Measurements from ENCODE around the gene PNPLA7.

PNPLA7 gene

DNA sequence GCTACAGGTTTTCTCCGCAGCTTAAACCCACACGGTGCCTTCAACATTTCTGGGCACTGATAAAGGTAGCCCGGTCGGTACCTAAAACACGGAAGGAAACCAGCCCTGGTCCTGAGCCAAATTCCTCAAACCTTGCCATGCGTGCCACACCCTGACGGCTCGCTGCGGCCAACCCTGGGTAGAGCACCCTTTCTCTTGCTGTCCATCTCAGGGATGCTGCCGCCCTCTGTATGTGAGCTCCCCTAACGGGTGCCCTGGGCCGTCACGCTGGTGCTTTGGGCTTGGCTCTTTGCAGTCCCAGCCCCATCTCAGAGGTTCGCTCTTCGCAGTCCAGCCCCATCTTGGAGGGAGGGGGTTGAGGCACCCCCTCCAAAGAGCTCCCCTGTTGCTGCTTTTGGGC is 43.9 kb downstream of the PNPLA7 start:
- Histone ChIP-seq H3K27ac (ENCODE audit: low read length) (no peak overlapping the region), H3K4me1 (ENCODE audit: insufficient read depth, low read length) (no peaks in the 10 kb centered on the region), H3K9ac (ENCODE audit: low read depth, low read length) (no peak overlapping the region), H3K9me3 (ENCODE audit: insufficient read depth, low read length, severe bottlenecking) (no peaks in the 10 kb centered on the region), H3K27me3 (ENCODE audit: insufficient read depth, low read length, poor library complexity) (no peaks in the 10 kb centered on the region), H3K79me2 (ENCODE audit: insufficient read depth, low read length) (no peaks in the 10 kb centered on the region), H4K20me1 (ENCODE audit: insufficient read depth, low read length) (no peaks in the 10 kb centered on the region; the same call in 1 of the 2 replicates), H2AFZ (ENCODE audit: low read depth, low read length) (no peak overlapping the region), H3K36me3 (ENCODE audit: insufficient read depth, low read length) (no peaks in the 10 kb centered on the region), H3K4me3 (ENCODE audit: low read depth in 1 of 2, low read length in 2 of 2) (no peak overlapping the region), H3K4me2 (ENCODE audit: insufficient read depth, low read length) (no peak overlapping the region)
- no peak for TF ChIP-seq EZH2 (IDR thresholded peaks at IDR 0.05; ENCODE audit: borderline replicate concordance, low read depth, low read length, severe bottlenecking)
- TF ChIP-seq, protein P1, sequence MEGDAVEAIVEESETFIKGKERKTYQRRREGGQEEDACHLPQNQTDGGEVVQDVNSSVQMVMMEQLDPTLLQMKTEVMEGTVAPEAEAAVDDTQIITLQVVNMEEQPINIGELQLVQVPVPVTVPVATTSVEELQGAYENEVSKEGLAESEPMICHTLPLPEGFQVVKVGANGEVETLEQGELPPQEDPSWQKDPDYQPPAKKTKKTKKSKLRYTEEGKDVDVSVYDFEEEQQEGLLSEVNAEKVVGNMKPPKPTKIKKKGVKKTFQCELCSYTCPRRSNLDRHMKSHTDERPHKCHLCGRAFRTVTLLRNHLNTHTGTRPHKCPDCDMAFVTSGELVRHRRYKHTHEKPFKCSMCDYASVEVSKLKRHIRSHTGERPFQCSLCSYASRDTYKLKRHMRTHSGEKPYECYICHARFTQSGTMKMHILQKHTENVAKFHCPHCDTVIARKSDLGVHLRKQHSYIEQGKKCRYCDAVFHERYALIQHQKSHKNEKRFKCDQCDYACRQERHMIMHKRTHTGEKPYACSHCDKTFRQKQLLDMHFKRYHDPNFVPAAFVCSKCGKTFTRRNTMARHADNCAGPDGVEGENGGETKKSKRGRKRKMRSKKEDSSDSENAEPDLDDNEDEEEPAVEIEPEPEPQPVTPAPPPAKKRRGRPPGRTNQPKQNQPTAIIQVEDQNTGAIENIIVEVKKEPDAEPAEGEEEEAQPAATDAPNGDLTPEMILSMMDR (IDR thresholded peaks at IDR 0.05; ENCODE audit: borderline replicate concordance, extremely low read depth, low read length, poor library complexity, severe bottlenecking): no peak
- no peak for DNase-seq
- ATAC-seq (ENCODE audit: insufficient read depth, low read depth): no peak

DNA sequence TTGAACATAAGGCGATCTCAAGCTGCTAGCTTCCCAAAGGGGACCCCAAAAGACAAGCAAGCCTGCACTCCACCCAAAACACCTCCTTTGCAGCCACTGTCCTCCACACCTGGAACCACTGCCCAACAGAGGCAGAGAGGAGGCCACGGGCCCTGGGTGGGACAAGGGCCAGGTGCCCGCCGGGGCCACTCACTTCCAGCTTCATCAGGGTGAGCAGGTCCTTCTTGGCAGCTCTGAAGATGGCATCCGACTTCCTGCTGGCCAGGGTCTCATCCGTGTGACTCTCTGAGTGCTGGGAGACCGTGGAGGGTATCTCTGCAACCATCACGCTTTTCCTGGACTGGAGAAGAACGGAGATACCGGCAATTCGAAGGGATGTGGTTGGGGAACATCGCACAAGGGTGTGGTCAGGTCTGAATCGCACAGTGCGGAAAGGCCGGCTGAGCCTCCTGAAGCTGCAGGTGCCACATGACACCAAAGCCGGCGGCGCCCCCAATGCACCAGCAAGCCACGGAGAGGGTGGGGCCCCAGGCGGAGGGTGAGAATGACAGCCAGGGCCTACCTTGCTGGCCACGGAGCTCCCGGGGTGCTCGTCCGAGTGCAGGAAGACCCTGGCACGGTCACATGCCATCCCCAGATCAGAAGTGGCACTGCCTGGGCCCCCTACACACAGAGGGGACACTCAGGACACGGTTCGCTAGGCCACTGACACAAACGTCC is 44.6 kb downstream of the PNPLA7 start:
- H3K79me2 ChIP-seq (ENCODE audit: insufficient read depth, low read length): no peaks in the 10 kb centered on the region
- no peak for TF ChIP-seq EZH2 (IDR thresholded peaks at IDR 0.05; ENCODE audit: borderline replicate concordance, low read depth, low read length, severe bottlenecking)
- TF ChIP-seq, protein P1 (IDR thresholded peaks at IDR 0.05; ENCODE audit: borderline replicate concordance, extremely low read depth, low read length, poor library complexity, severe bottlenecking): no peak
- H2AFZ ChIP-seq (ENCODE audit: low read depth, low read length): no peak overlapping the region
- no peaks in the 10 kb centered on the region; the same call in 1 of the 2 replicates for H4K20me1 ChIP-seq (ENCODE audit: insufficient read depth, low read length)
- no peaks in the 10 kb centered on the region for H3K9me3 ChIP-seq (ENCODE audit: insufficient read depth, low read length, severe bottlenecking)
- no peak overlapping the region for H3K27ac ChIP-seq (ENCODE audit: low read length)
- no peaks in the 10 kb centered on the region for H3K4me1 ChIP-seq (ENCODE audit: insufficient read depth, low read length)
- ATAC-seq (ENCODE audit: insufficient read depth, low read depth): no peak
- no peak overlapping the region for H3K4me3 ChIP-seq (ENCODE audit: low read depth in 1 of 2, low read length in 2 of 2)
- H3K27me3 ChIP-seq (ENCODE audit: insufficient read depth, low read length, poor library complexity): no peaks in the 10 kb centered on the region
- H3K36me3 ChIP-seq (ENCODE audit: insufficient read depth, low read length): no peaks in the 10 kb centered on the region
- no peak overlapping the region for H3K9ac ChIP-seq (ENCODE audit: low read depth, low read length)
- no peak for DNase-seq
- H3K4me2 ChIP-seq (ENCODE audit: insufficient read depth, low read length): no peak overlapping the region

DNA sequence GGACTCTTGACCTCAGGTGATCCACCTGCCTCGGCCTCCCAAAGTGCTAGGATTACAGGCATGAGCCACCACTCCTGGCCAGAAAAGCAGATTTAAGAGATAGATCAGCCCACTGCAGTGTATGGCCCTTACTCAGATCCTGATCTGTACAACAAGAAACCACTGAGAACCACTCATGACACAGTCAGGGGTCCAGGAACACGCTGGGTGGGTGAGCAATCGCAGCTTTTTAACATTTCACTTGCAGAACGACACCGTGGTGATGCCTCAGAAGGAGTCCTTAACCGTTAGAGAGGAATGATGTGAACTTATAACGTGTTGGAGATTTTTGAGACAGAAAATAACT is 45.8 kb downstream of the PNPLA7 start:
- H4K20me1 ChIP-seq (ENCODE audit: insufficient read depth, low read length): no peaks in the 10 kb centered on the region; the same call in 1 of the 2 replicates
- H3K4me2 ChIP-seq (ENCODE audit: insufficient read depth, low read length): no peak overlapping the region
- no peak overlapping the region for H3K27ac ChIP-seq (ENCODE audit: low read length)
- DNase-seq (no peak), ATAC-seq (ENCODE audit: insufficient read depth, low read depth) (no peak)
- no peaks in the 10 kb centered on the region for H3K27me3 ChIP-seq (ENCODE audit: insufficient read depth, low read length, poor library complexity)
- no peaks in the 10 kb centered on the region for H3K79me2 ChIP-seq (ENCODE audit: insufficient read depth, low read length)
- no peak overlapping the region for H2AFZ ChIP-seq (ENCODE audit: low read depth, low read length)
- no peaks in the 10 kb centered on the region for H3K36me3 ChIP-seq (ENCODE audit: insufficient read depth, low read length)
- H3K9ac ChIP-seq (ENCODE audit: low read depth, low read length): no peak overlapping the region
- no peaks in the 10 kb centered on the region for H3K9me3 ChIP-seq (ENCODE audit: insufficient read depth, low read length, severe bottlenecking)
- H3K4me3 ChIP-seq (ENCODE audit: low read depth in 1 of 2, low read length in 2 of 2): no peak overlapping the region
- H3K4me1 ChIP-seq (ENCODE audit: insufficient read depth, low read length): no peaks in the 10 kb centered on the region
- no peak for TF ChIP-seq EZH2 (IDR thresholded peaks at IDR 0.05; ENCODE audit: borderline replicate concordance, low read depth, low read length, severe bottlenecking)
- TF ChIP-seq, protein P1 (IDR thresholded peaks at IDR 0.05; ENCODE audit: borderline replicate concordance, extremely low read depth, low read length, poor library complexity, severe bottlenecking): no peak
